SJCRH30 (cell line): Measurements from ENCODE around the gene INHBB. TPM values are rescaled to one million over a fixed set of nuclear protein-coding genes. Genes with fewer than 3 reads are reported as not detected.
"Not testable (repeated sequence)": the region's sequence is repeated elsewhere in the genome, so short reads cannot be mapped to it uniquely, and the experiment has no call there.

Experiments used
- DNase-seq, 2 experiments: peaks; one replicate each; pipeline ENCODE4 v3.0.0-alpha.2; 2015 to 2020
- H3K27ac ChIP-seq: fragments of 250-450 bp; sonication (Bioruptor Pico); 2 replicates; pipeline ENCODE4 v1.5.1; 2020; ENCODE audit warnings: mild to moderate bottlenecking, moderate library complexity
- H3K27me3 ChIP-seq: fragments of 250-450 bp; sonication (Bioruptor Pico); 2 replicates; pipeline ENCODE4 v1.5.1; 2020; ENCODE audit warnings: mild to moderate bottlenecking, moderate library complexity
- H3K36me3 ChIP-seq: fragments of 250-450 bp; sonication (Bioruptor Pico); 2 replicates; pipeline ENCODE4 v1.5.1; 2020; ENCODE audit warnings: mild to moderate bottlenecking, moderate library complexity
- H3K4me1 ChIP-seq: fragments of 250-450 bp; sonication (Bioruptor Pico); 2 replicates; pipeline ENCODE4 v1.5.1; 2020; ENCODE audit warnings: mild to moderate bottlenecking, moderate library complexity
- H3K4me3 ChIP-seq: fragments of 250-450 bp; sonication (Bioruptor Pico); 2 replicates; pipeline ENCODE4 v1.5.1; 2020; ENCODE audit warnings: mild to moderate bottlenecking, moderate library complexity
- H3K9me3 ChIP-seq: fragments of 250-450 bp; sonication (Bioruptor Pico); replicated peaks from 2 replicates; pipeline ENCODE4 v1.5.1; 2020; ENCODE audit warnings: mild to moderate bottlenecking, moderate library complexity
- total RNA-seq: library from RNA; depleted of rRNA; stranded (reverse); fragments of >200 nt; shearing (Covaris generic); gene quantifications from 2 replicates; pipeline ENCODE4 v1.2.3, GENCODE V29; 2014; rRNA removed

INHBB gene
- not detected in 2 replicates for total RNA-seq

GRCh38 chr2:120346026-120346666 is at the start of gene INHBB:
INHBB (plus strand) TSS chr2:120346136; CDS start chr2:120346189, 53 bp downstream.
- H3K4me1 ChIP-seq: no peaks in the 10 kb centered on the region
- H3K4me3 ChIP-seq: no peak within 1 kb of the TSS
- H3K36me3 ChIP-seq: no peaks in the 10 kb centered on the region
- no peaks in the 10 kb centered on the region for H3K9me3 ChIP-seq
- DNase-seq: no peak
- H3K27ac ChIP-seq: no peak within 1 kb of the TSS
- H3K27me3 ChIP-seq: no peaks in the 10 kb centered on the region

DNA sequence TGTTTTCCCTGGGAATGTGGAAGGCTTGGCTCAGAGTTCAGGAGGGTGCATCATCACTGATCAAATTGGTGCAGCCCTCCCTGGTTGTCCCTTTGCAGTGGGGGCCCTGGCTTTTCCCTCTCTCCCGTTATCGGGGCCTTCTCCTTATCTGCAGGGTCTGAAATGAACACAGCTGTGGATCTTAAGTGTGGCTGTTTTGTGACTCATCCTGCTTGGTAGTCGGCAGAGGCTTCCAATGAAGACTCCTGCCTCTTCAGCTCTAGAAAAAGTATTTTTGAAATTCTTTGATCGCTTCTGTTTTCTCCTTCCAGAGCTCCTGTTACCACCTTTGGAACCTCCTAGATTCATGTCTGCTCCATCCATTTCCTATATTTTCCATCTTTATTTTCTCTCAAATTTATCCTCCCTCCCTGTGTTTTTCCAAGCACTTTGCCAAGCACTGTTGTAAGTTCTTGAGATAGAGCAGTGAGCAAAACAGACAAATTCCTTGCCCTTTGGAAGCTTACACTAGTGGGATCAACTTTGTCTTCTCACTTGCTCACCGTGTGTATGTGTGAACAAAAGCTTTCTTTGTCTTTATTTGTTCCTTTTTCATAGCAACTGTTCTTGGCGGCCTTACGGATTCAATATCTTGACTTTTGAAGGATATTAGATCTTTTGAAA is 47.6 kb upstream of the INHBB start:
- Histone ChIP-seq H3K4me1 (peaks cover under 1% of the 10 kb centered on the region), H3K4me3 (no peak overlapping the region), H3K27me3 (no peaks in the 10 kb centered on the region), H3K9me3 (no peaks in the 10 kb centered on the region), H3K36me3 (peaks cover 3% of the 10 kb centered on the region; the same call in 1 of the 2 replicates), H3K27ac (no peak overlapping the region)
- DNase-seq: no peak

DNA sequence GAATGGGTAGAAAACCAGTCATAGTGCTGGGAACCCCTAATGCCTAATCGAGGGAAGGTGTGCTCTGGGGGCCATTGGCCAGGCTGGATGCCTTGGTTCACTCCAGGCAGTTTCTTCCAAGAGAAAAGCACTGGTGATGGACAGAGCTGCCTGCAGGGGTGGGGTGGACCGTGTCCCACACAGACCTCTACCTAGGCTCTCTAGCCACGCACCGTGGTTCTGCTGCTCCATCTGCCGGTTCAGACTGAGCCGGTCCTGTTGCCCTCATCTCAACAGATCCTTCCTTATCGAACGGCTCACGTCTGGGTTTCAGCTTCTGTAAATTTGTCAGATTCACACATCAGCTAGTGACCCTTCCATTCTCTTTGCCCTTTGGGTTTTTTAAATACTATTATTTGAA is 46.9 kb upstream of the INHBB start:
- no peak for DNase-seq
- Histone ChIP-seq H3K9me3 (no peaks in the 10 kb centered on the region), H3K4me3 (no peak overlapping the region), H3K4me1 (no peaks in the 10 kb centered on the region), H3K27ac (no peak overlapping the region), H3K36me3 (peaks cover 3% of the 10 kb centered on the region; the same call in 1 of the 2 replicates), H3K27me3 (no peaks in the 10 kb centered on the region)

DNA sequence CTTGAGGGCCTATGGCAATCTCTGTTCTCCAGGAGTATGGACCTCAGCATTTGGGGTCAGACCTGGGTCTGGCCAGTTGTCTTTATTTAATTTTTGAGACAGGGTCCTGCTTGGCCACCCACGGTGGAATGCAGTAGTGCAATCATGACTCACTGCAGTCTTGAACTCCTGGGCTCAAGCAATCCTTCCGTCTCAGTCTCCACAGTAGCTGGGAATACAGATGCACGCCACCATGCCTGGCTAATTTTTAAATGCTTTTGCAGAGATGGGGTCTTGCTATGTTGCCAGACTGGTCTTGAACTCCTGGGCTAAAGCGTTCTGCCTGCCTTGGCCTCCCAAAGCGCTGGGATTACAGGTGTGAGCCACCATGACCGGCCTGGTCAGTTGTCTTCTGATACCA is 46.4 kb upstream of the INHBB start:
- Histone ChIP-seq H3K4me3 (no peak overlapping the region), H3K4me1 (no peaks in the 10 kb centered on the region), H3K9me3 (no peaks in the 10 kb centered on the region), H3K27me3 (no peaks in the 10 kb centered on the region), H3K27ac (no peak overlapping the region), H3K36me3 (peaks cover 3% of the 10 kb centered on the region; the same call in 1 of the 2 replicates)
- no peak for DNase-seq

GRCh38 chr2:120300385-120300784 is 45.6 kb upstream of the INHBB start:
- Histone ChIP-seq H3K36me3 (peaks cover 1% of the 10 kb centered on the region; the same call in 1 of the 2 replicates), H3K27me3 (no peaks in the 10 kb centered on the region), H3K9me3 (no peaks in the 10 kb centered on the region), H3K27ac (no peak overlapping the region), H3K4me3 (no peak overlapping the region), H3K4me1 (no peaks in the 10 kb centered on the region)
- DNase-seq: no peak

DNA sequence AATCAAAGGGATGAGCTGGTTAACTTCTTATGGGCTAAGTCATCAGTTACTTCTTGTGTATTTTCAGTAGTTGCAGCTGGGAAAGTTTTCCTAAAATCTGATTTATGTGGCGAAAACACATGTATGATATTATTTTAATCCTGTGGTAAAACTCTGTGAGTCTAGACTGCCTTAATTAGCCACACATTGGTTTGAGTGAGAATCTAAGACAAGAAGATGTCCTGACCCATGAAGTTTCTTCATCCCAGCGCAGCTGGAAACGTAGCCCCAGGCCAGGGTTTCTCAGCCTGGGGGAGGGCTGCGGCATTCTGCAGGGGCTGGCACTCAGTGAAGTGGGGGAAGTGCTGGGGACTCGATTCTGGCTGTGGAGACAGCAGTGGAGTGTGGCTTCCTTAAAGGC is 44.7 kb upstream of the INHBB start:
- Histone ChIP-seq H3K36me3 (no peaks in the 10 kb centered on the region; the same call in 1 of the 2 replicates), H3K4me3 (no peak overlapping the region), H3K27ac (no peak overlapping the region)

DNA sequence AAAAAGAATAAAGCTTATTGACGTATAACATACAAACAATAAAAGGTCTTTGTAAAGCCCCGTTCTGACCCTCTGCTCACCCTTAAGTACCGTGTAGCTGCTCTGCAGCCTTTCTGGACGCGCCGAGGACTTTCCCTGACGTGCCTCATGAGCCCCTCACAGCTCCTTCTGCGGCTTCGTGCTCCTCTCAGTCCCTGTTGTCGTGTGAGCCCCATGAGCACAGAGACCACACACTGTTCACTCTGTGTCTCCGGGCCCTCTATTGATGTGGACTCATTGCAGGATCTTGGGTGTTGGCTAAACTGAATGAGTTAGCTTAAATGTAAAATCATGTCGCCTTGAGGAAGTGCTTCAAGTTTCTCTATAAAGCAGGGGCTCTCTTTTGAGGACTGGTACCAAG is 43.6 kb upstream of the INHBB start:
- Histone ChIP-seq H3K27me3 (no peaks in the 10 kb centered on the region), H3K36me3 (no peaks in the 10 kb centered on the region; the same call in 1 of the 2 replicates), H3K9me3 (no peaks in the 10 kb centered on the region), H3K4me1 (no peaks in the 10 kb centered on the region), H3K4me3 (no peak overlapping the region), H3K27ac (no peak overlapping the region)
- DNase-seq: no peak

More for the DNA sequence above, 44.7 kb upstream of the INHBB start:
- Histone ChIP-seq H3K9me3 (no peaks in the 10 kb centered on the region), H3K4me1 (no peaks in the 10 kb centered on the region), H3K27me3 (no peaks in the 10 kb centered on the region)
- DNase-seq: no peak

GRCh38 chr2:120303177-120303576 is 42.8 kb upstream of the INHBB start:
- Histone ChIP-seq H3K27ac (no peak overlapping the region), H3K4me3 (no peak overlapping the region), H3K9me3 (no peaks in the 10 kb centered on the region), H3K36me3 (no peaks in the 10 kb centered on the region; the same call in 1 of the 2 replicates), H3K27me3 (no peaks in the 10 kb centered on the region), H3K4me1 (no peaks in the 10 kb centered on the region)
- DNase-seq: no peak

- Histone ChIP-seq H3K27me3 (no peaks in the 10 kb centered on the region), H3K4me3 (no peak overlapping the region), H3K27ac (no peak overlapping the region), H3K36me3 (no peaks in the 10 kb centered on the region), H3K4me1 (no peaks in the 10 kb centered on the region), H3K9me3 (no peaks in the 10 kb centered on the region)
- DNase-seq: peak; percentile 28 to 45
Measured at GRCh38 chr2:120305296-120305695, 40.6 kb upstream of the INHBB start.

DNA sequence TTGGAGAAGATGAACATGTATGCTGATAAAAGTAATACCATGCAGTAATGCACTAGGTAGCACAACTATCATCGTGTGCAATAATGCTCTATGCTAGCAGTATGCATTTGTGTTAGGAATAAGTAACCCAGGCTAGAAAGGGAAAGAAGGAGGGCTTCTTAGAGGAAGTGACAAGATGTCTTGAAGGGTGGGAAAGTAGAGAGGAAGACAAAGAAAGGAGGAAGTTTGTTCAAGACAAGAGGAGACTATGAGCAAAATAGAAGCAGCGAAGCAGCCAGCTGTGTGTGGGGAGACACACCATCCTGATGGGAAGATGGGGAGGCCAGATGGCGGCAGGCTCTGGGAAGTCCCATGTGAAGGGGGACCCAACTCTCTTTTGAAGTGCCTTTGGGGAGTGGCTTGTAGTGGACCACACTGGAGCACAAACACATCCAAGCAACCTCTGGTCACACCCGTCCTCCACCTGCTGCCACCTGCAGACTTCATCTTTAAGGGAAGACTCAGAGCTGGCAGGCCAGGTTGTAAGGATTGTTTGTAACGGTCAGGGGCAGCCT is 39.9 kb upstream of the INHBB start:
- DNase-seq: no peak
- H3K36me3 ChIP-seq: no peaks in the 10 kb centered on the region
- no peaks in the 10 kb centered on the region for H3K4me1 ChIP-seq
- no peak overlapping the region for H3K4me3 ChIP-seq
- H3K27ac ChIP-seq: no peak overlapping the region
- H3K27me3 ChIP-seq: no peaks in the 10 kb centered on the region
- no peaks in the 10 kb centered on the region for H3K9me3 ChIP-seq

- Histone ChIP-seq H3K27me3 (no peaks in the 10 kb centered on the region), H3K9me3 (no peaks in the 10 kb centered on the region), H3K27ac (no peak overlapping the region), H3K4me3 (no peak overlapping the region), H3K36me3 (no peaks in the 10 kb centered on the region), H3K4me1 (no peaks in the 10 kb centered on the region)
- DNase-seq: no peak
Measured at GRCh38 chr2:120307482-120307881, 38.5 kb upstream of the INHBB start.

DNA sequence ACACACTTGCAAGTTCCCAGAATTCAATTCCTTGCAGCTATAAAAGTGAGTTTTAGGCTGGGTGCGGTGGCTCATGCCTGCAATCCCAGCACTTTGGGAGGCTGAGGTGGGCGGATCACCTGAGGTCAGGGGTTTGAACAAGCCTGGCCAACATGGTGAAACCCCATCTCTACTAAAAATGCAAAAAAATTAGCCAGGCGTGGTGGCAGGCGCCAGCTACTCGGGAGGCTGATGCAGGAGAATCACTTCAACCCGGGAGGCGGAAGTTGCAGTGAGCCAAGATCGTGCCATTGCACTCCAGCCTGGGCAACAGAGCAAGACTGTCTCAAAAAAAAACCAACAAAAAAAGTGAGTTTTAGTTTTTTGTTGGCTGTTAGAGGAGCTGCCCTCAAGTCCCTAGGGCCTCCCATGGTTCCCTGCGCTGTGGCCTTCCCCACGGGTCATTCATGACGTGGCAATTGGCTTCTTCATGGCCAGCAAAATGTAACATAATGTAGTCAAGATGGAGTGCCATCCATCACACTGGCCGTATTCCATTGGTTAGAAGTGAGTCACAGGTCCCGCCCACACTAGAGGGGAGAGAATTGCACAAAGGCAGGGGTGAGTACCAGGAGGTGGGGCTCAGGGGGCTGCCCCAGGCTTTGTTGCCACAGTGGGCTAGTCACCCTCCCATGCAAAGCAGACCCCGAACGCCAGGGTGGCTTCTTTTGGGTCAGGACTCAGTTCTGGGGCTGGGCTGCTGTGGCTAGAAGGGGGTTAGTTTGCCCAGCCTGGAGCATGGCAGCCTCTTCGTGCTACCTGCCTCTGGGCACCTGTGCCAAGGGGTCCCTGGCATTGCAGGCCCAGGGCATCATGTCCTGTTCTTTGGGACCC is 37.7 kb upstream of the INHBB start:
- H3K9me3 ChIP-seq: no peaks in the 10 kb centered on the region
- H3K4me3 ChIP-seq: no peak overlapping the region
- no peaks in the 10 kb centered on the region for H3K27me3 ChIP-seq
- no peak for DNase-seq
- H3K36me3 ChIP-seq: no peaks in the 10 kb centered on the region
- no peak overlapping the region for H3K27ac ChIP-seq
- H3K4me1 ChIP-seq: no peaks in the 10 kb centered on the region; the same call in 1 of the 2 replicates

DNA sequence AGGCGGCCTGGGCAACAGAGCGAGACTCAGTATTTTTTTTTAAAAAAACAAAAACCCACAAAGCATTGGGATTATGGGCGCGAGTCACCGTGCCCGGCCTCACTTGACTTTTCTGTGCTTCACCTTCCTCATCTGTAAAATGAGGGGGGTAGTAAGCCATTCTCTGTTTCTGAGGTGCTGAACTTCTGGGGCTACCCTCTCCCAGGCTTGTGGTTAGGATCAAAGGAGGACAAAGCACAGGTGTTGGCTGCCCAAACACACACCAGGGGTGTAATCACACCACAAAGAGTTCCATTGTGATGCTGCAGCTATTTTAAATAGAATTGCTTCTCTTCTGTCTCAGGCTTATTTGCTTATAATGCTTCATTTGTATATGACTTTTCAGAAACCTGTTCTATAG is 35.8 kb upstream of the INHBB start:
- H3K27ac ChIP-seq: no peak overlapping the region
- no peaks in the 10 kb centered on the region for H3K9me3 ChIP-seq
- no peak overlapping the region for H3K4me3 ChIP-seq
- peaks cover 14% of the 10 kb centered on the region for H3K27me3 ChIP-seq
- H3K36me3 ChIP-seq: no peaks in the 10 kb centered on the region
- peaks cover 6% of the 10 kb centered on the region; the same call in 1 of the 2 replicates for H3K4me1 ChIP-seq
- DNase-seq: no peak

GRCh38 chr2:120310841-120311240 is 35.1 kb upstream of the INHBB start:
- not testable (repeated sequence) for H3K4me1 ChIP-seq, H3K27ac ChIP-seq, H3K9me3 ChIP-seq, DNase-seq, H3K36me3 ChIP-seq, H3K4me3 ChIP-seq
- H3K27me3 ChIP-seq: peaks cover 19% of the 10 kb centered on the region

- no peak for DNase-seq
- no peaks in the 10 kb centered on the region for H3K36me3 ChIP-seq
- peaks cover 21% of the 10 kb centered on the region for H3K27me3 ChIP-seq
- no peak overlapping the region for H3K27ac ChIP-seq
- no peak overlapping the region for H3K4me3 ChIP-seq
- H3K9me3 ChIP-seq: no peaks in the 10 kb centered on the region
- peaks cover 6% of the 10 kb centered on the region; the same call in 1 of the 2 replicates for H3K4me1 ChIP-seq
Measured at GRCh38 chr2:120312076-120312475, 33.9 kb upstream of the INHBB start.
